GM12865 (cell line): Measurements from ENCODE around the gene TMOD1.
A peak's percentile ranks its signal among the peaks of the same experiment; 100 is the strongest.
"Not testable (repeated sequence)": the region's sequence is repeated elsewhere in the genome, so short reads cannot be mapped to it uniquely, and the experiment has no call there.

Experiments used
- DNase-seq: peaks from one replicate; pipeline ENCODE4 v3.0.0; 2010; ENCODE audit warnings: low read depth
- H3K4me3 ChIP-seq: 2 replicates; pipeline ENCODE4 v1.5.1; 2011; ENCODE audit warnings: mild to moderate bottlenecking, low read depth, low read length, control low read depth
- TF ChIP-seq, protein P1 (sequence below): IDR thresholded peaks from 2 replicates; pipeline ENCODE4 v1.5.1; 2011; ENCODE audit warnings: low read length, control low read depth, low read depth, inconsistent platforms; ENCODE audit not compliant: insufficient read depth; ENCODE audit errors: missing control alignments

TMOD1 gene

DNA sequence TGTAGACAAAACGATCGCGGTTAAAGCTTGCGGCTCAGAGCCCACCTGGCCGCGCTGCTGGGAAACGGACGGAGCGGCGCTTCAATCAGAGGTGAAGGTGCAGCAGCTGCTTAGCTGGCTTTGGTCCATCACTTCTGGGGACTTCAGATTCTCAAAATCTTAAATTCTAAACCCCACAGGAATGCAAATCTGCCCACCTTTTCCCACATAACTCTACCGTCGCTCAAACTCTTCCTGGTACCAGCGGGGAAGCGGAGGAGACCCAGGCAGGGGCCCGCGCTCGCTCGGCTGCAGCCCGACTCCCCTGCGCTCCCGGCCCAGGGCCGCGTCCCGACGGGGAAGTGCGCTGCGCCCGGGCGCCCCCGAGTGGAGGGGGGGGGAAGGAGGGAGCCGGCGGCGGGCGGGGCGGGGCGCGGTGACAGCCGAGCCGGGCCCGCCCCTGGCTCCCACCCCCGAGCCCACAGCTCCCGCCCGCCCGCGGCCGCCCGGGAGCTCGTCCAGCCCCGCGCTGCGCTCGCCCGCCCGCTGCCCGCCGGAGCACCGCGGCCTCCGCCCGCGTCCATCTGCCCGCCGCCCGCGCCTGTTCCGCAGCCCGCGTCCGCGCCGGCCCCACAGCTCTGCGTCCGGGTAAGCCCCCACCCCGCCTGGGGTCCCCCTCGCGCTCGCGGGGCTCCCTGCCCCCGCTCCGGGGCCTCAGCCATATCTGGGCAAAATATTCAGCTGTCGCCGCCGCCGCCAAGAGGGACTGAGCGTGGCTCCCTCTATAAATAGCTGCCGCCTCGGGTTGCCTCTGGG, at the start of gene TMOD1:
TSS of gene TMOD1 (plus strand) at position 490 of the 795 bp plus-strand sequence. CDS start 22,523 bp downstream, outside the sequence.
- DNase-seq, result peak; percentile 88
- peak within 1 kb of the TSS; percentile 60 for H3K4me3 ChIP-seq
- TF ChIP-seq, protein P1, sequence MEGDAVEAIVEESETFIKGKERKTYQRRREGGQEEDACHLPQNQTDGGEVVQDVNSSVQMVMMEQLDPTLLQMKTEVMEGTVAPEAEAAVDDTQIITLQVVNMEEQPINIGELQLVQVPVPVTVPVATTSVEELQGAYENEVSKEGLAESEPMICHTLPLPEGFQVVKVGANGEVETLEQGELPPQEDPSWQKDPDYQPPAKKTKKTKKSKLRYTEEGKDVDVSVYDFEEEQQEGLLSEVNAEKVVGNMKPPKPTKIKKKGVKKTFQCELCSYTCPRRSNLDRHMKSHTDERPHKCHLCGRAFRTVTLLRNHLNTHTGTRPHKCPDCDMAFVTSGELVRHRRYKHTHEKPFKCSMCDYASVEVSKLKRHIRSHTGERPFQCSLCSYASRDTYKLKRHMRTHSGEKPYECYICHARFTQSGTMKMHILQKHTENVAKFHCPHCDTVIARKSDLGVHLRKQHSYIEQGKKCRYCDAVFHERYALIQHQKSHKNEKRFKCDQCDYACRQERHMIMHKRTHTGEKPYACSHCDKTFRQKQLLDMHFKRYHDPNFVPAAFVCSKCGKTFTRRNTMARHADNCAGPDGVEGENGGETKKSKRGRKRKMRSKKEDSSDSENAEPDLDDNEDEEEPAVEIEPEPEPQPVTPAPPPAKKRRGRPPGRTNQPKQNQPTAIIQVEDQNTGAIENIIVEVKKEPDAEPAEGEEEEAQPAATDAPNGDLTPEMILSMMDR, result peak; percentile 35

DNA sequence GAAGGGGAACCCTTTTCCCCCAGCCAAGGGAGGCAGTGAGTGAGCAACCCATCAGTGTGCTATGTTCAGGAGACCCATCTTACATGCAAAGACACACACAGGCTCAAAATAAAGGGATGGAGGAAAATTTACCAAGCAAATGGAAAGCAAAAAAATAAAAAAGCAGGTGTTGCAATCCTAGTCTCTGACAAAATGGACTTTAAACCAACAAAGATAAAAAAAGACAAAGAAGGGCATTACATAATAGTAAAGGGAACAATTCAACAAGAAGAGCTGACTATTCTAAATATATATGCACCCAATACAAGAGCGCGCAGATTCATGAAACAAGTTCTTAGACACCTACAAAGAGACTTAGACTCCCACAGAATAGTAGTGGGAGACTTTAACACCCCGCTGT, 47.9 kb upstream of the TMOD1 start:
- not testable (repeated sequence) for DNase-seq

DNA sequence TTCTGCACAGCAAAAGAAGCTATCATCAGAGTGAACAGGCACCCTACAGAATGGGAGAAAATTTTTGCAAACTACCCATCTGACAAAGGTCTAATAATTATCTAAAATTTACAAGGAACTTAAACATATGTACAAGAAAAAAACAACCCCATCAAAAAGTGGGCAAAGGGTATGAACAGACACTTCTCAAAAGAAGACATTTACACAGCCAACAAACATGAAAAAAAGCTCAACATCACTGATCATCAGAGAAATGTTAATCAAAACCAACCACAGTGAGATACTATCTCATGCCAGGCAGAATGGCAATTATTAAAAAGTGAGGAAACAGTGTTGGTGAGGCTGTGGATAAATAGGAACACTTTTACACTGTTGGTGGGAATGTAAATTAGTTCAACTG, 44.6 kb upstream of the TMOD1 start:
- H3K4me3 ChIP-seq, result not testable (repeated sequence)

More for the DNA sequence above, 47.9 kb upstream of the TMOD1 start:
- H3K4me3 ChIP-seq, result not testable (repeated sequence)

DNA sequence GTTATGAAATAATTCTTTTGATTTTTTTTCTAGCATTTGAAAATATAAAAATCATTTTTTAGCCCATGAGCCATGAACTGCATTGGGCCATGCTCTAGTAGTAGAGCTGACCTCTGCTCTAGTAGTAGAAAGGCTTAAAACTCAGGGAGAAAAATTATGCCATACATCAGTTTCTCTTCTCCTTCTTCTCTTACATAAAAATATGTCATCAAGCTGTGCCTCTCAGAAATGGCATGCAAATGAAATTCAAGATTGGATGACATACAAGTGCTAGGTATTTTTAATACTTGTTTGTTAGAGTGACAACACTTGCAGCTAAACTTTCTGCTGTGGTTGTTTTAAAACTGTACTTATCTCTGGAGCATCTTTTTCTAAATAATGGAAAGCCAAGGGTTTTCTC, 42.1 kb upstream of the TMOD1 start:
- TF ChIP-seq, protein P1, result no peak
- no peak overlapping the region for H3K4me3 ChIP-seq
- no peak for DNase-seq

More for the DNA sequence above, 44.6 kb upstream of the TMOD1 start:
- not testable (repeated sequence) for DNase-seq

DNA sequence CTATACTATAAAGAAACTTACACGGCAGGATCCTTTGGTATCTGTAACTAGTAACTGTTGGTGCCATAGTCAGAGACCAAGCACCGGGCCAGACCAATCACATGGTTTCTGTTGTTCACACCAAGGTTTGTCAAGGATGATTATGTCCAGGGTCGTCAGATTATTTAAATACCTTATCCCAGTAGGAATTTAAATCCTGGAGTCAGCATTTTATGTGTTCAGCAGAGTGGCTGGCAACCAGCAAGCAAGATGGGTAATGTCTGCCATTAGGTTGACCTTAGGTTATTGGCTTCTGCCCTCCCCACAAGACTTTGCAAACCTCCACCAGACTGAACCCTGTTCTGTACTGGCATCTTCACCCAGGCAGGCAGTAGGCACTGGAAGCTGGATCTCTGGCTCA, 39.3 kb upstream of the TMOD1 start:
- H3K4me3 ChIP-seq, result no peak overlapping the region
- no peak for DNase-seq
- TF ChIP-seq, protein P1, result no peak

DNA sequence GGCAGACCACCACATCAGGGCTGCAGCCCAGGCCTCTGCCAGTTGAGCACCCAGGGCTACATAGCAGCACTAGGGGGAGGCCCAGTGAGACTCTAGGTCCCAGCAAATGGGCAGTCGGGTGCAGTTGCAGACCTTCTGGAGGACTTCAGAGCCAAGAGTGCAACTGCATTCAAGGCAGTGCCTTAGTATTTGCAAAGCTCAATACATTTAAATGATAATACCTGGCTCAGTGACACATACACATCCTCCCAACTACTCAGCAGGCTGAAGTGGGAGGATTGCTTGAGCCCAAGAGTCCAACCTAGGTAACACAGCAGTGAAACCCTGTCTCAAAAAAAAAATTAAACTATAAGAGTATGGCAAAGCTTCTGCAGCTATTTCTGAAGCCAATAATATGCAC, 38.6 kb upstream of the TMOD1 start:
- H3K4me3 ChIP-seq, result no peak overlapping the region
- TF ChIP-seq, protein P1, result no peak
- no peak for DNase-seq

DNA sequence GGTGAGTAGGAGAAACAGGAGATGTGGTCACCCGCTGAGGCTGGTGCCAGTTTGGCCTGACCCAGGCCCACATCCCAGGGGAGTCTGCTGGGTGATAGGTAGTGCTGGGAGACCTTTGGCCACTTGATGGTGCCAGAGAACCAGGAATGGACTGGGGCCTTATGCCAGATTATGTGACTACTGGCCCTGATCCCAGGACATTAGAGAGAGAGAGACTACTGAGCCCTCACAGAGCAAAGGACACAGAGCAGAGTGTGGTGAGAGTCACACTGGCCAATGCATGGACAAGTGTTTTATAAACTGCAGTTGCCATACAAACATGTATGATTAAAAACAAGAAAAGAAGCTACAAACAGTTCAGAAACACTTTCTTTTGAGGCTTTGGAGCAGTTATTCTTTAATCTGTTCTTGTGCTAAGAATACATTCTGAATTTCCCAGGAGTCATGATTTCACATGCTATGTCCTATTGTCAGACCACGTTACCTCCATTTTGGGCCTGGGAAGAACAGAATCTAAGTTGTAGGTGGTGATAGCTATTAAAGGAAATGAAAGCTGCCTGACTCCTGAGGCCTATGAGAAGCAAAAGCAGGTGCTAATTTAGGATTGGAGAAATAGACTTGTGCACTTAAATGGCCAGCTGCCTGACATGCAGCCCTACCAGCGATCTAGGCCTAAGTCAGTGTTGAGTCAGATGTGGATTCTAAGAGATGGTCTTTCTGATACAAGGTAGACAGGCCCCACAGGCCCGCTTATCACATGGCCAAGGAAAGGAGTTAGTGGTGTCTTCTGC, 32.6 kb upstream of the TMOD1 start:
- TF ChIP-seq, protein P1, result peak; percentile 92
- peak; percentile 84 for DNase-seq
- H3K4me3 ChIP-seq, result no peak overlapping the region
